Measurements from ENCODE around the gene RRAGA. TPM values are rescaled to one million over a fixed set of nuclear protein-coding genes. Genes with fewer than 3 reads are reported as not detected.
"Not testable (repeated sequence)": the region's sequence is repeated elsewhere in the genome, so short reads cannot be mapped to it uniquely, and the experiment has no call there.

Gene RRAGA
- polyA plus RNA-seq, 5 donors: 93.1 to 114 (median 102) TPM

GRCh38 chr9:19074229-19074628, 25.0 kb downstream of the RRAGA start:
- DNase-seq: no peak

DNA sequence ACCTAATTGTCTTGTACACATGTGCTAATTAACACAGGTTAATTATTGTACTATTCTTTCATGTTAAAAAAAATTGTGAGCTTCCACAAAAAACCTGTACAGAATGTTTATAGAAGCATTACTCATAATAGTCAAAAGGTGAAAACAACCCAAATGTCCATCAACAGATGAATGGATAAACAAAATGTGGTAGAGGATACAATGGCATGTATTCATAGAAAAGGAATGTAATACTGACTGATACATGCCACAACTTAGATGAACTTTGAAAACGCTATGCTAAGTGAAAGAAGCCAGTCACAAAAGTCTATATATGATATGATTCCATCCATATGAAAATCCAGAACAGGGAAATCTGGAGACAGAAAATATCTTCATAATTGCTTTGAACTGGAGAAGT, 25.6 kb downstream of the RRAGA start:
- DNase-seq: no peak

GRCh38 chr9:19085295-19085694, 36.1 kb downstream of the RRAGA start:
- no peak for DNase-seq

GRCh38 chr9:19087106-19088000, 38.1 kb downstream of the RRAGA start:
- DNase-seq: no peak

DNA sequence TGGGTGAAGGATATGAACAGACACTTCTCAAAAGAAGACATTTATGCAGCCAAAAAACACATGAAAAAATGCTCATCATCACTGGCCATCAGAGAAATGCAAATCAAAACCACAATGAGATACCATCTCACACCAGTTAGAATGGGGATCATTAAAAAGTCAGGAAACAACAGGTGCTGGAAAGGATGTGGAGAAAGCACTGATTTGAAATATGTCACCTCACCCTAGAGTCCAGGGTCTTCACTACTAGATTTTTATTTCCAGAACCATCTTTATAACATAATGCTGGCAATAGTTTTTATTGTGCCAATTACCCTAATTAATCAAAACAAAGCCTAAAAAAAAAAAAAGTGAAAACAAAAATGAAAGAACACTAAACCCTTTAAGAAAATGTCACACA, 48.2 kb downstream of the RRAGA start:
- DNase-seq: not testable (repeated sequence)

Other genes with a start within 250 kb of the RRAGA start
- under 1 TPM; 0.18 to 0.31 (median 0.22) TPM for gene SAXO1, start 16.2 kb upstream of the RRAGA start, polyA plus RNA-seq (ENCODE audit: insufficient read depth in 1 of 5, insufficient read length in 5 of 5, low replicate concordance in 1 of 5)
- 10 to 100 TPM; 12.9 to 21.8 (median 19.5) TPM for gene HAUS6, start 53.5 kb downstream of the RRAGA start, polyA plus RNA-seq (ENCODE audit: insufficient read depth in 1 of 5, insufficient read length in 5 of 5, low replicate concordance in 1 of 5)
- gene PLIN2, start 78.1 kb downstream of the RRAGA start, polyA plus RNA-seq (ENCODE audit: insufficient read depth in 1 of 5, insufficient read length in 5 of 5, low replicate concordance in 1 of 5): 10 to 100 TPM; 44.2 to 56.2 (median 49.6) TPM
- 10 to 100 TPM; 30.9 to 62.3 (median 51.9) TPM for gene DENND4C, start 181.3 kb downstream of the RRAGA start, polyA plus RNA-seq (ENCODE audit: insufficient read depth in 1 of 5, insufficient read length in 5 of 5, low replicate concordance in 1 of 5)

Measured in right lung (tissue), 5 donors.